Measurements from ENCODE around the gene FRMD6. TPM values are rescaled to one million over a fixed set of nuclear protein-coding genes. Genes with fewer than 3 reads are reported as not detected.

FRMD6 gene
- total and polyA plus RNA-seq, 9 of the 15 experiments (the other 6 are each of a cell fraction or from before 2014, with no cell fraction given): 0.11 to 0.92 (median 0.53) TPM

DNA sequence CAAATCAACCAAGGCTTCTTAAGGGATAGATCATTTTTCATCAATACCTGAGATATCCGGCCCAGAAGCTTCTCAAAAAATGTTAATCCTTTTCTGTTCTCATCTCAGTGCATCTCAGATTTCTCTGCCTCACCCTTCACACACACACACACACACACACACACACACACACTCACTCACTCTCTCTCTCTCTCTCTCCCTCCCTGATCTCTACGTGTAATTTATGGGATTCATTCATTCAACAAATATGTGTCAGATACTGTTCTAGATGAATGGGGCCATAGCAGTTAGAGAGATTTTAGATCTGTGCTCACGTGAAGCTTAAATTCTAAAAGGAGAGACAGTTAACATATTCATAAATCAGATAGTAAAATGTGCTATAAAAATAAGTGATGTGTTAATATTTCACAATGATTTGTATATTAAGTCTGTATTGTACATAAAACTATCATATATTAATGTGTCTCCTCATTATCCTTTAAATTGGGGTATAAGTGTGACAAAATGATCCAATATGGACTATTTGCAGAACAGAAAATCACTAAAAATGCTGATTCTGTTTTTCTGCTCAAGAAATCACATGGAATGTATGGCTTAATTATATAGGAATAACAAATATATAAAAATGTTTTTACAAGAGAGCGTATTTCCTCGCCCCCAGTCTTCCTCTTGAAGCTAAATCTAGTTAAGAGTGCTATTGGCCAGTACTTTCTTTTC is 7.3 kb upstream of the FRMD6 start (continued):
- TF ChIP-seq ZNF217 (CRISPR knock-in tag; IDR thresholded peaks at IDR 0.05) (no peak), L3MBTL2 (IDR thresholded peaks at IDR 0.05) (no peak), ZNF282 (CRISPR knock-in tag; IDR thresholded peaks at IDR 0.05) (no peak), SIN3A (IDR thresholded peaks at IDR 0.05; ENCODE audit: borderline replicate concordance in 2 of 2, control insufficient read depth in 1 of 2, low read depth in 2 of 2, low read length in 2 of 2) (no peak), ZNF584 (CRISPR knock-in tag; IDR thresholded peaks at IDR 0.05; ENCODE audit: low read depth) (no peak), RBFOX2 (IDR thresholded peaks at IDR 0.05; ENCODE audit: low read depth, low read length) (no peak)
- TF ChIP-seq, protein P1, sequence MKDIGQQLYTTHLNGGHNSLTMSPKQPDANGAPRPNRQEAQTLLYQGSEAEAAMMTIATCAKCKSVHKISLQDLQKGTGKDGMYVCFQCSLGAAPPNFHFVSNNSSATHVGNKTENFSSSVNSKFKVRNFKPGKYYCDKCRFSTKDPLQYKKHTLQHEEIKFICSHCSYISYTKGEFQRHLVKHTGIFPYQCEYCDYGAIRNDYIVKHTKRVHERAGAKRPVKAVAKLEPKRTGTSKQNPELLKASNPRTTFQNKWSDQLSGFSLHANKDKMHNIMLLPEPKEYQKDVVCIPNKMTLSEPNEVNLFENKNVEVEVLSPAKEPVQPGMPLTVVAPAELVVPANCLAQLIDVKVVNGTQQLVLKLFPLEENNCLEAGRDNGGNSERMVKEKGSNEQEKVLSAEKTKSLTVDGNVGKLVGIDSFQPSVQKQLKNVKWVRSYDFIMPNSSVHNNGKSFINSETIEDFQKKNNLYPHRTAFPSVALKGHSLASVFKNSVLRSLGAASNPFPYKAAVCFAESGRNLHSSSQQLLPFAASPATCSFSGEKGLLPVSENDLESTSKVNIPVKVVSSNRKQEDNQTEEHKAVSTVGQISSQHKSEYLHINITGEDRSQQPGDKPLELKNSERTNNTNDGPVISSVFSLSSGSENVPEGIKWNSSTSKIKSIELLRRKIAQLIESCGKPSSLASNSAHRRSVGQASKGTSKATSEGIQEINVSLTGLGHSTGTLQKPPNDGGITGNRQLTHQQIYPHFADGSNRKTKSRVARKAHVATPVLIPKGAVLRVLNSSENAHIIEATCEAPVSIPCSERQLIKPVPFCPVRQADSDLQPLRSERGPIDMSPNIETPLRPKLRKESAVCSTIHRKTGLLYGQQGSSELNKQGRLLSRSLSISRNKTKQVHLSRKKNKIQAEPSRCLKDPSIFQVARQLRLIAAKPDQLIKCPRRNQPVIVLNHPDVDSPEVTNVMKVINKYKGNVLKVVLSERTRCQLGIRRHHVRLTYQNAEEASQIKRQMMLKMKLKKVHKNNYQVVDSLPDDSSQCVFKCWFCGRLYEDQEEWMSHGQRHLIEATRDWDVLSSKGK (CRISPR knock-in tag; IDR thresholded peaks at IDR 0.05): no peak
- TF ChIP-seq, protein P2, sequence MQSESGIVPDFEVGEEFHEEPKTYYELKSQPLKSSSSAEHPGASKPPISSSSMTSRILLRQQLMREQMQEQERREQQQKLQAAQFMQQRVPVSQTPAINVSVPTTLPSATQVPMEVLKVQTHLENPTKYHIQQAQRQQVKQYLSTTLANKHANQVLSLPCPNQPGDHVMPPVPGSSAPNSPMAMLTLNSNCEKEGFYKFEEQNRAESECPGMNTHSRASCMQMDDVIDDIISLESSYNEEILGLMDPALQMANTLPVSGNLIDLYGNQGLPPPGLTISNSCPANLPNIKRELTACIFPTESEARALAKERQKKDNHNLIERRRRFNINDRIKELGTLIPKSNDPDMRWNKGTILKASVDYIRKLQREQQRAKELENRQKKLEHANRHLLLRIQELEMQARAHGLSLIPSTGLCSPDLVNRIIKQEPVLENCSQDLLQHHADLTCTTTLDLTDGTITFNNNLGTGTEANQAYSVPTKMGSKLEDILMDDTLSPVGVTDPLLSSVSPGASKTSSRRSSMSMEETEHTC (IDR thresholded peaks at IDR 0.05): no peak
- TF ChIP-seq, protein P3, sequence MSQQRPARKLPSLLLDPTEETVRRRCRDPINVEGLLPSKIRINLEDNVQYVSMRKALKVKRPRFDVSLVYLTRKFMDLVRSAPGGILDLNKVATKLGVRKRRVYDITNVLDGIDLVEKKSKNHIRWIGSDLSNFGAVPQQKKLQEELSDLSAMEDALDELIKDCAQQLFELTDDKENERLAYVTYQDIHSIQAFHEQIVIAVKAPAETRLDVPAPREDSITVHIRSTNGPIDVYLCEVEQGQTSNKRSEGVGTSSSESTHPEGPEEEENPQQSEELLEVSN (IDR thresholded peaks at IDR 0.05; ENCODE audit: borderline replicate concordance in 1 of 2, extremely low read depth in 1 of 2, insufficient read depth in 1 of 2, insufficient read length in 1 of 2, low read depth in 1 of 2, low read length in 1 of 2, poor library complexity in 1 of 2, severe bottlenecking in 1 of 2): no peak
- TF ChIP-seq, protein P4, sequence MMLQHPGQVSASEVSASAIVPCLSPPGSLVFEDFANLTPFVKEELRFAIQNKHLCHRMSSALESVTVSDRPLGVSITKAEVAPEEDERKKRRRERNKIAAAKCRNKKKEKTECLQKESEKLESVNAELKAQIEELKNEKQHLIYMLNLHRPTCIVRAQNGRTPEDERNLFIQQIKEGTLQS (IDR thresholded peaks at IDR 0.05): no peak
- TF ChIP-seq, protein P4 (CRISPR knock-in tag; conservative IDR thresholded peaks at IDR 0.05): no peak
